Activated CD4-positive, alpha-beta T cell treated with anti-CD3 and anti-CD28 coated beads, Interleukin-2, amount 10 ng/mL, durations not matched to agents 24 days and 14 days (primary cell): ENCODE data around the gene SGSH. TPM values are rescaled to one million over a fixed set of nuclear protein-coding genes. Genes with fewer than 3 reads are reported as not detected.

Experiments
- DNase-seq: peaks from one replicate; pipeline ENCODE4 v3.0.0; 2022
- H3K27ac Mint-ChIP-seq: one replicate; pipeline ENCODE4 v1.8.0; 2022; ENCODE audit warnings: mild to moderate bottlenecking, mixed read lengths
- H3K27me3 Mint-ChIP-seq: one replicate; pipeline ENCODE4 v1.8.0; 2022; ENCODE audit warnings: mixed read lengths
- H3K36me3 Mint-ChIP-seq: one replicate; pipeline ENCODE4 v1.8.0; 2022; ENCODE audit warnings: low read depth, mild to moderate bottlenecking, mixed read lengths
- H3K4me1 Mint-ChIP-seq: one replicate; pipeline ENCODE4 v1.8.0; 2021; ENCODE audit warnings: mixed read lengths
- H3K4me3 Mint-ChIP-seq: one replicate; pipeline ENCODE4 v1.8.0; 2022; ENCODE audit warnings: mild to moderate bottlenecking, moderate library complexity, mixed read lengths
- H3K9me3 Mint-ChIP-seq: one replicate; pipeline ENCODE4 v1.8.0; 2021; ENCODE audit warnings: mixed read lengths
- intact Hi-C: fragments of 100-400 bp; cut with micrococcal nuclease; formaldehyde crosslinking; loops from one replicate; pipeline ENCODE4 v1.15.1; 2023
- total RNA-seq: library from RNA; stranded (reverse); gene quantifications from 2 replicates; pipeline ENCODE4 v1.2.3, GENCODE V29; 2022

The SGSH gene
- total RNA-seq: 20.5 and 22.5 TPM in 2 replicates

GRCh38 chr17:80220054-80220735 is at the start of gene SGSH, which contains the start of gene SLC26A11:
Gene SGSH (minus strand): TSS chr17:80220333. CDS start chr17:80220313, 20 bp downstream.
Gene SLC26A11 (plus strand): TSS chr17:80220427. CDS start chr17:80221561, 1,134 bp downstream.
- H3K27me3 Mint-ChIP-seq: peaks cover 2% of the 10 kb centered on the region
- H3K9me3 Mint-ChIP-seq: no peaks in the 10 kb centered on the region
- H3K36me3 Mint-ChIP-seq: peaks cover 9% of the 10 kb centered on the region
- peak; percentile 87 for DNase-seq
- H3K4me1 Mint-ChIP-seq: peaks cover 11% of the 10 kb centered on the region
- H3K4me3 Mint-ChIP-seq: peak within 1 kb of the TSS; percentile 93
- peak within 1 kb of the TSS; percentile 91 for H3K27ac Mint-ChIP-seq
- intact Hi-C loops: no loop called here

DNA sequence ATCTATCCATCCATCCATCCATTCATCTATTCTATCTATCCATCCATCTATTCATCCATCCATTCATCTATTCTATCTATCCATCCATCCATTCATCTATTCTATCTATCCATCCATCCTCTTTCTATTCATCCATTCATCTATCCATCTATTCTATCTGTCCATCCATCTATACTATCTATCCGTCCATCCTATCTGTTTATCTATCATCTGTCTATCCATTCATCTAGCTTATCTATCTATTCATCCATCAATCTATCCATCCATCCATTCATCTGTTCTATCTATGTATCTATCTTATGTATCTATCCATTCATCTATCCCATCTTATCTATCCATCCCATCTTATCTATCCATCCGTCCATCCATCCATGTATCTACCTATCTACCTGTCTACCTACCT is 49.3 kb upstream of the SGSH start:
- Mint-ChIP-seq H3K27me3 (no peaks in the 10 kb centered on the region), H3K4me1 (peaks cover 45% of the 10 kb centered on the region), H3K4me3 (no peak overlapping the region), H3K27ac (no peak overlapping the region), H3K9me3 (peaks cover 4% of the 10 kb centered on the region), H3K36me3 (peaks cover 63% of the 10 kb centered on the region)
- DNase-seq: no peak
- intact Hi-C loops: no loop called here

DNA sequence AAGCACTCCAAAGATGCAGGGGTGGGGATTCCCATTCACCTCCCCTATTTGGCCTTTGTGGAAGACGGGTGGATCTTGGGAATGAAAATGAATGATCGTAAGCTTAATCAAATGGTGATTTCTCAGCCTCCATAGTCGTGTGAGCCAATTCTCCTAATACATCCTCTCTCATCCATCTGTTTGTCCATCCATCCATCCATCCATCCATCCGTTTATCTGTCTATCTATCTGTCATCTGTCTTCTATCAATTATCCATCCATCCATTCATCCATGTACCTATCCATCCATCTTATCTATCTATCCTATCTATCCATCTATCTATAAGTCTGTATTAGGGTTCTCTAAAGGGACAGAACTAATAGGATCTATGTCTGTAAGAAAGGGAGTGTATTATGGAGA is 48.3 kb upstream of the SGSH start:
- no peaks in the 10 kb centered on the region for H3K9me3 Mint-ChIP-seq
- peaks cover 60% of the 10 kb centered on the region for H3K36me3 Mint-ChIP-seq
- DNase-seq: no peak
- H3K4me1 Mint-ChIP-seq: peaks cover 41% of the 10 kb centered on the region
- H3K4me3 Mint-ChIP-seq: no peak overlapping the region
- no peak overlapping the region for H3K27ac Mint-ChIP-seq
- intact Hi-C loops: no loop called here
- no peaks in the 10 kb centered on the region for H3K27me3 Mint-ChIP-seq

GRCh38 chr17:80267391-80267790 is 47.3 kb upstream of the SGSH start:
- Mint-ChIP-seq H3K27ac (peak overlapping the region; percentile 78), H3K4me3 (peak overlapping the region; percentile 34)

GRCh38 chr17:80265205-80266068 is 45.3 kb upstream of the SGSH start:
- H3K27ac Mint-ChIP-seq: peak overlapping the region; percentile 97
- intact Hi-C loops: no loop called here

More at GRCh38 chr17:80267391-80267790, 47.3 kb upstream of the SGSH start:
- no peaks in the 10 kb centered on the region for H3K9me3 Mint-ChIP-seq
- H3K27me3 Mint-ChIP-seq: no peaks in the 10 kb centered on the region
- no peak for DNase-seq
- peaks cover 52% of the 10 kb centered on the region for H3K36me3 Mint-ChIP-seq
- H3K4me1 Mint-ChIP-seq: peaks cover 35% of the 10 kb centered on the region
- intact Hi-C loops: no loop called here

DNA sequence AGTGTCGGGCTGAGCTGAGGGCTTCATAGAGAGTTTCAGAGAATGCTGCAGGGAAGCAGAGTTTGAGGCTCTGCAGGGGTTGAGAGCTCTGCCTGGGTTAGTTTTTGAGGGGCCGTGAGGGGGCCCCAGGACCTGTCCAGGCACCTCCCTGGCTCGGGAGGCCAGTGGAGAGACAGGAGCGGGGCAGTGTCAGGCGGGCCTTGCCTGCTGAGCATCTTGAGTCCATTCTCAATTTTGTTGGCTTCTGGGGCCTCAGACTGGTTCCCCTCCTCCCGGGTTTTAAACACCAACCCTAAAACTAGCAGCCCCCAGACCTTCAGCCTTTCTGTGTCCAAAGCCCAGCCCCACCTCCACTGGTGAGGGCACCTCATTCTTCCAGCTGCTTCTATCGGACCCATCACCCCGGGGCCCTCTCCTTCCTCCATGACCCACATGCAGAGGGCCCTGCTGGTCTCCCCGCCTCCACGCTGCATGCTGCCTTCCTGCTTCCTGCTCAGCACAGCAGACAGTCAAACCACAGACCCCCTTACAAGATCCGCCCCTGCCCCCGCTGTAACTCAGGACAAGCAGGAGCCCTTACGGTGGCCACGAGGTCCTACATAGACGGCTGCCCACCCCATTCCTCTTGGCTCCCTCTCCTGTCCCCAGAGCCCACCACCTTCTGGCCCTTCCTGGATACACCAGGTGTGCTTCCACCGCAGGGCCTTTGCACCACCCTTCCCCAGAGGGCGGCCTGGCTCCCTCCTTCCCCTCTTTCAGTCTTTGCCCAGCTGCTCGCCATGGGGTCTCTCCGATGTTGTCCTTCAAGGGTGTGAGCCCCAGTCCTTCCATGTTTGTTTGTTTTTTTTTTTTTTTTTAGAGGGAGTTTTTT is 44.3 kb upstream of the SGSH start:
- peak overlapping the region; percentile 99 for H3K4me3 Mint-ChIP-seq
- H3K36me3 Mint-ChIP-seq: peaks cover 36% of the 10 kb centered on the region
- peaks cover 36% of the 10 kb centered on the region for H3K4me1 Mint-ChIP-seq
- intact Hi-C loops: no loop called here
- peak overlapping the region; percentile 97 for H3K27ac Mint-ChIP-seq
- peak; percentile 87 for DNase-seq
- H3K9me3 Mint-ChIP-seq: no peaks in the 10 kb centered on the region
- H3K27me3 Mint-ChIP-seq: no peaks in the 10 kb centered on the region

More at GRCh38 chr17:80265205-80266068, 45.3 kb upstream of the SGSH start:
- peak overlapping the region; percentile 99 for H3K4me3 Mint-ChIP-seq
- peaks cover 37% of the 10 kb centered on the region for H3K4me1 Mint-ChIP-seq
- DNase-seq: peak; percentile 89
- H3K27me3 Mint-ChIP-seq: no peaks in the 10 kb centered on the region
- H3K36me3 Mint-ChIP-seq: peaks cover 42% of the 10 kb centered on the region
- H3K9me3 Mint-ChIP-seq: no peaks in the 10 kb centered on the region

DNA sequence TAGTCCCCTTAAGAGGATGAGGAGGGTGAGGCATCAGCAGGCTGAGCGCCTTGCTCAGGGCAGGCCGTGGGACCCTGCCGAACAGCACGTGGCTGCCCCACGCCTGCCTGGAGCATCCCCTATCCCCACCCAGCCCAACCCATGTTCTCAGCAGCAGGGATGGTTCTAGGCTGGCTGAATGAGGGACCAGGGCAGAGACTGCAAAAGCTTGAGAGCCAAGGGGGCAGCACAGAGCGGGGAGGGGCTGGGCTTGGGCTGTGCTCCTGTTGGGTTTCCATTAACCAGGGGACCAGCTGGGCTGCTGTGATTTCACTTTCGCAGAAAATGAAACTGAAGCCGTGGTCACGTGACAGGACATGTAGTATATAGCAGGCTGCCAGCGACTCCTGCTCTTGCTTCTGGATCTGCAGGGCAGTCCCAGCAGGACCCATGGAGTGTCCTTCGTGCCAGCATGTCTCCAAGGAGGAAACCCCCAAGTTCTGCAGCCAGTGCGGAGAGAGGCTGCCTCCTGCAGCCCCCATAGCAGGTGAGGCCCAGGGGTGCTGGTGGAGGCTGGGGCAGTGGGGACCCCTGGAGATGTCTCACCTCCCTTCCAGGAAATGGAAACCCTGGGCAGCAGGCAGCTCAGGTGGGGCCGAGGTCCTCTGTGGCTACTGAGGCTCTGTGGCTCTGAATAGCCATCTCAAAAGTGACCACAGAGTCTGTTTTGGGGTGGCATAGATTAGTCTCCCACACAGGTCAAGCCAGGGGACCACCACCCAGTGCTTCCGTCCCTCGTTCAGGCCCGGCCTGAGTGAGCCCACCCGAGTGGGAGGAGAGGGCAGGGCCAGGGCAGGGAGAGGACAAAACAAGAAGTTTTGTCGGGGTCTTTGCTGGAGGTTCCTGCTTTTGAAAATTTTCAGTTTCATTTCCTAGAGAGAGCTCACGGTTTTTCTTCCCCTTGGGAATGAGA is 43.4 kb upstream of the SGSH start:
- intact Hi-C loops: loop anchor here (1.0 to 2.0 kb wide), 2 partner anchors 10 to 45 kb away; no protein-coding TSS in a partner anchor
- peak overlapping the region; percentile 99 for H3K4me3 Mint-ChIP-seq
- peak; percentile 97 for DNase-seq
- H3K27ac Mint-ChIP-seq: peak overlapping the region; percentile 97
- H3K36me3 Mint-ChIP-seq: peaks cover 36% of the 10 kb centered on the region
- no peaks in the 10 kb centered on the region for H3K9me3 Mint-ChIP-seq
- peaks cover 45% of the 10 kb centered on the region for H3K4me1 Mint-ChIP-seq
- H3K27me3 Mint-ChIP-seq: no peaks in the 10 kb centered on the region

DNA sequence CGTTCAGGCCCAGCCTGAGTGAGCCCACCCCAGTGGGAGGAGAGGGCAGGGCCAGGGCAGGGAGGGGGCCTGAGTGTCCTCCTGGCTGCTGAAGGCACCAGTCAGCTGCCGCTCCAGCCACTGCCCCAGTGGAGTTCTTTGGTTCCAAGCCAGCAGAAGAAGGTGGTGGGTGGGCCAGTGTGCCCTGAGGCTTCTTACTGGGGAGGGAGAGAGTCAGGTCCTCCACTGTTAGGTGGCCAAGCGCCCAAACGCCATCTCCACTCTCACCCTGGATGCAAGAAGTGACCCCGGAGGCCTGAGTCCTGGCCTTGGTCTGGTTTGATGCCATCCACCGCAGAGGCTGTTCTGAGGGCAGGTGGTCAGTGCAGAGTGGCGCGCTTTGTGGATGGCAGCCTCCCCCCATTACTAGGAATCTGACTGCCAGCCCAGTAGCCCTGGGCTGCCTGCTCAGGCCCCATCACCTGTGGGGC is 42.7 kb upstream of the SGSH start:
- H3K27me3 Mint-ChIP-seq: no peaks in the 10 kb centered on the region
- H3K27ac Mint-ChIP-seq: peak overlapping the region; percentile 89
- intact Hi-C loops: loop anchor here (1.0 to 2.0 kb wide), 2 partner anchors 10 to 44 kb away; no protein-coding TSS in a partner anchor
- peaks cover 33% of the 10 kb centered on the region for H3K36me3 Mint-ChIP-seq
- peak; percentile 65 for DNase-seq
- H3K4me3 Mint-ChIP-seq: peak overlapping the region; percentile 99
- H3K9me3 Mint-ChIP-seq: no peaks in the 10 kb centered on the region
- H3K4me1 Mint-ChIP-seq: peaks cover 52% of the 10 kb centered on the region

- peaks cover 53% of the 10 kb centered on the region for H3K4me1 Mint-ChIP-seq
- no peaks in the 10 kb centered on the region for H3K9me3 Mint-ChIP-seq
- intact Hi-C loops: loop anchor here (2.0 kb wide), 1 partner anchor 43 kb away; no protein-coding TSS in a partner anchor
- peak overlapping the region; percentile 89 for H3K27ac Mint-ChIP-seq
- DNase-seq: peak; percentile 73
- H3K4me3 Mint-ChIP-seq: peak overlapping the region; percentile 99
- H3K36me3 Mint-ChIP-seq: peaks cover 28% of the 10 kb centered on the region
- H3K27me3 Mint-ChIP-seq: no peaks in the 10 kb centered on the region
These were observed 42.2 kb upstream of the SGSH start for GRCh38 chr17:80262291-80262690.

- Mint-ChIP-seq H3K4me3 (peak overlapping the region; percentile 99), H3K27me3 (no peaks in the 10 kb centered on the region), H3K9me3 (no peaks in the 10 kb centered on the region), H3K36me3 (peaks cover 24% of the 10 kb centered on the region), H3K4me1 (peaks cover 52% of the 10 kb centered on the region), H3K27ac (peak overlapping the region; percentile 89)
- intact Hi-C loops: loop anchor here (2.0 kb wide), 1 partner anchor 43 kb away; no protein-coding TSS in a partner anchor
- no peak for DNase-seq
These were observed 41.8 kb upstream of the SGSH start for GRCh38 chr17:80261895-80262279.

GRCh38 chr17:80261159-80261894 is 41.2 kb upstream of the SGSH start:
- Mint-ChIP-seq H3K27ac (peak overlapping the region; percentile 89), H3K4me1 (peaks cover 55% of the 10 kb centered on the region), H3K9me3 (no peaks in the 10 kb centered on the region), H3K36me3 (peaks cover 22% of the 10 kb centered on the region), H3K4me3 (peak overlapping the region; percentile 99), H3K27me3 (no peaks in the 10 kb centered on the region)
- intact Hi-C loops: no loop called here
- DNase-seq: peak; percentile 93

GRCh38 chr17:80260791-80261158 is 40.6 kb upstream of the SGSH start, which contains the start of gene RNF213:
Gene RNF213 (plus strand): TSS chr17:80260852. CDS start chr17:80263682, 2,830 bp downstream.
- H3K4me3 Mint-ChIP-seq: peak within 1 kb of the TSS; percentile 99
- H3K4me1 Mint-ChIP-seq: peaks cover 54% of the 10 kb centered on the region
- DNase-seq: peak; percentile 92
- H3K27ac Mint-ChIP-seq: peak within 1 kb of the TSS; percentile 98
- no peaks in the 10 kb centered on the region for H3K9me3 Mint-ChIP-seq
- peaks cover 19% of the 10 kb centered on the region for H3K36me3 Mint-ChIP-seq
- intact Hi-C loops: no loop called here
- H3K27me3 Mint-ChIP-seq: no peaks in the 10 kb centered on the region
